ENCODE results near the gene PID1. TPM values are rescaled to one million over a fixed set of nuclear protein-coding genes. Genes with fewer than 3 reads are reported as not detected.

The PID1 gene
- total RNA-seq: not detected

GRCh38 chr2:229270551-229271410, at the start of gene PID1:
Gene PID1, minus strand, starts transcription at chr2:229271287. Its CDS starts 244 bp downstream, at chr2:229271043.

Data from activated naive CD4-positive, alpha-beta T cell treated with anti-CD3 and anti-CD28 coated beads, Interleukin-2, amount 10 ng/mL, durations not matched to agents 5 hours and 36 hours (primary cell).